CD4-positive, alpha-beta T cell treated with Interleukin-15 for 4 hours (primary cell): ENCODE results near the gene ACTN3.
"Not testable (repeated sequence)": the region's sequence is repeated elsewhere in the genome, so short reads cannot be mapped to it uniquely, and the experiment has no call there.

ENCODE experiments used
- DNase-seq: peaks from one replicate; pipeline ENCODE4 v3.0.0-alpha.2; 2020; ENCODE audit warnings: low spot score

ACTN3 gene

GRCh38 chr11:66546368-66546965 lies at the start of gene ACTN3:
ACTN3 (plus strand) TSS chr11:66546903; CDS start chr11:66546938, 35 bp downstream.
- no peak for DNase-seq

GRCh38 chr11:66497206-66497605 lies 49.5 kb upstream of the ACTN3 start:
- DNase-seq: no peak

DNA sequence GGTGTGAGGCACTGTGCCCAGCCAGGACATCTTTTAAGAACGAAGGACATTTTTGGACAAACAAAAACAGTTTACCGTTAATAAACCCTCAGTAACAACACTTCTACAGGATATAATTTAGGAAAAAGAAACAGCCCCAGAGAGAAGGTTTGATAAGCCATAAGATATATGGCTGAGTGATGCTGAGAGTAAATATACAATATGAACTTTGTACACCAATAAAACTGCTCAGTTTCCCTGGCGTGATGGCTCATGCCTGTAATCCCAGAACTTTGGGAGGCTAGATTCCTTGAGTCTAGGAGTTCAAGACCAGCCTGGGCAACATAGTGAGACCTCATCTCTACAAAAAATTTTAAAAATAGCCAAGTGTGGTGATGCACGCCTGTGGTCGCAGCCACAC lies 48.2 kb upstream of the ACTN3 start:
- DNase-seq: no peak

DNA sequence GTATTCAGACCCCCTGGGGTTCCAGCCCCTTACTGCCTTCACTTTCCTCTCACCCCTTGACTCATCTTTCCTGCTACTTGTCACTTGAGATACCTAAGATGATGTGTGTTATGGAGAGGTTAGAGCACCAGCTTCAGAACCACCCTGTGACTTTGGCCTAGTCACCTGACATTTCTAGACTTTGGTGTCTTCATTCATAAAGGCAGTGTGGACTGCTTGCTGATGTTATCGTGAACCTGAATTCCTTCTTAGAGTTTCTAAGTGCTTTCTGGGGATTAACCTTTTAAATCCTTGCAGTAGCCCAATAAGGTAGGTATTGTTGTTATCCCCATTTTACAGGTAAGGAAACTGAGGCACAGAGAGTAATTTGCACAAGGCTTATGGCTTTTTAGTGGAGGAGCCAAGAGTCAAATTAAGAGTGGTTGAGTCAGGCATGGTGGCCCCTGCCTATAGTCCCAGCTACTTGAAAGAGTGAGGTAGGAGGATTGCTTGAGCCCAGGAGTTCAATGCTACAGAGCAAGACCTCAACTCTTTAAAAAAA lies 41.4 kb upstream of the ACTN3 start:
- DNase-seq: no peak

DNA sequence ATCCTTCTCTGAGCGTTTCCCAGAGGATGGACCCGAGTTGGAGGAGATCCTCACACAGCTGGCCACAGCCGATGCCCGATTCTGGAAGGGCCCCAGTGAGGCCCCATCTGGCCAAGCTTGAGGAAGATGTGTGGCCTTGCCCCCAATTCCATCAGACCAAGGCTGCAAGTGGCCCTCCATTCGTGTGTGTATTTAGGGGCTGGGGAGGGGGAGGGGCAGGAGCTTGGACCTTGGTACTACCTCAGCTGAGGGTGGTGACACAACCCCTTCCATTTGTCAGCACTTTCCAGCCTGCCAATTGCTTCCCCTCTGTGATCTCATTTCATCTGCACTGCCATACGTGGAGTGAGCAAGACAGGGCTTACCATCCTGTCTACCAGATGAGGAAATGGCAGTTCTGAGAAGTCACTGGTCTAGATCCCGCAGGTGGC lies 37.6 kb upstream of the ACTN3 start:
- no peak for DNase-seq

GRCh38 chr11:66510271-66510989 lies 36.3 kb upstream of the ACTN3 start, which contains the start of gene BBS1:
BBS1 (plus strand) TSS chr11:66510635; CDS start chr11:66510660, 25 bp downstream.
- peak; percentile 82 for DNase-seq

DNA sequence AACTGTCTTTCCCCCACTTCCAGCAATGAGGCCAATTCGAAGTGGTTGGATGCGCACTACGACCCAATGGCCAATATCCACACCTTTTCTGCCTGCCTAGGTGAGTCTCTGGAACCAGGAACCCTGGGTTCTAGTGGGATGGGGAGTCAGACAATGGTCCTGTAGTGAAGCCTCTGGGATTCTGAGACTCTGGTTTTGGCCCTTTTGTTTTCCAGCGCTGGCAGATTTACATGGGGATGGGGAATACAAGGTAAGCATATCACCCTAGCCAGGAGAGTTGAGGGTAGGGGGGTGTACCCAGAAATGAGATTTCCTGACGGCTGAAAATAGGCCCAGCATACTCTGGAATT lies 35.7 kb upstream of the ACTN3 start:
- DNase-seq: no peak

- DNase-seq: no peak
Measured at GRCh38 chr11:66523611-66524010, 23.1 kb upstream of the ACTN3 start.

- DNase-seq: no peak
Measured at GRCh38 chr11:66524304-66525040, 22.2 kb upstream of the ACTN3 start.

DNA sequence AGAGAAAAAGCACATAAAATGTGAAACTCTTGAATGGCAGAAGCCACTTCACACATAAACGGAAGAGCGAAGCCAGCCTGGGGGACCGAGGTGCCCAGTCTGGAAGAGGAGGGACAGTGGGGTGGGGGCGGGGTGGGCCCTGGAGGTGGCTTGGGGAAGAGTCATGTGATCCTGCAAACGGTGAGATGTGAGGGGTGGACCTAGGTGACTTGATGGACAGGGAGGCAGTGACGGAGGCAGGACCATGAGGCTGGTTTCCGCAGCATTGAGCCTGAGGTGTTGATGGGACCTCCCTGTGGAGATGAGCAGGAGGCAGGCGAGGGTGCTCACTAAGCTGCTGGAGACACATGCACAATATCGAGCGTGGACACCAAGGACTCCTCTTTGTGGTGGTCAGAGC lies 17.6 kb upstream of the ACTN3 start:
- no peak for DNase-seq

- DNase-seq: no peak
Measured at GRCh38 chr11:66529655-66530054, 17.0 kb upstream of the ACTN3 start.

DNA sequence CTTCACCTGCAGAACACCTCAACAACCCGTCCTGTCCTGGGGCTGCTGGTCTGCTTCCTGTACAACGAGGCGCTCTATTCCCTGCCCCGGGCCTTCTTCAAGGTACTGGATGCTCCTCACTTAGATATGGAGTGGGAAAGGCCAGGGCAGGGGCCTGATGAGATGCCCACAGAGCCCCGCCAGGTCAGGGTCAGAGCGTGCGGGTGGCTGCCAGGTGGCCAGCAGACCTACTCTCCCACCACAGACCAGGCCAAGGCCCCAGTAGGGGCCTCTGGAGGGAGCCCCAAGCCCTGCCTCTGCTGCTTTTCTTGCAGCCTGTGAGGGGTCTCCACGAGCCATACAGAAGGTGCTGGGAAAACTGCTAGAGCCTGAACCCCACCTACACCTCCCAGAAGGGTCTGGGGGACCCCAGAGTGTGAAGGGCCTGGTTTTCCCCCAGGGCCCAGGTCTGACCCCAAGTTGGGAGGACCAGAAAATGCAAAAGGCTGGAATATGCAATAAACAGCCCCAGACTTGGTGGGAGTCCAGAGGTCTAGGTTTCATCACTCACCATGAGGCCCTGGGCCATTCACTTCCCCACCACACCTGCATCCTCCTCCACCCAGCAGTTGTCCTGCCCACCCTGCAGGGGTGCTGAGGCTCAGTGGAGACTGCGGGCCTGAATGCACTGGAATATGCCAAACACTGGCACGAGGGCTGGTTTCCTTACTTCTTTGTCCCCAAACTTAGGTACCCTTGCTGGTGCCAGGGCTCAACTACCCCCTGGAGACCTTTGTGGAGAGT lies 15.6 kb upstream of the ACTN3 start:
- DNase-seq: no peak

DNA sequence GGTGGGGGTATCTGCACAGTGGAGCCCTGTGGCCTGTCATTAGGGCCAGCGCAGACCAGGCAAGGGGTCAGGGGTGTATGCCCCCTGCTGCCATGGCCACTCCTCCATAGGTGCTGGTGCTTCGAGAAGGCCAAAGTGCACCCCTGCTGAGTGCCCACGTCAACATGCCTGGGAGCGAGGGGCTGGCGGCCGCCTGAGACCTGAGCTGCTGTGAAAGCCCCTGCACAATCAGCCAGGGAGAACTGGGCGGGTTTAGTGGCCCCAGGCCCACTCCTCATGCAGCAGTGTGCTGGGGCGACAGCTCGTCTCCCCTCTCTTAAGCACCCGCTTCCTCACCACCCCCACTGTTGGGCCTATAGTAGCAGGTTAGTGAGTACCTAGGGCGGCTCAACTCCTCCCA lies 14.9 kb upstream of the ACTN3 start:
- DNase-seq: no peak

DNA sequence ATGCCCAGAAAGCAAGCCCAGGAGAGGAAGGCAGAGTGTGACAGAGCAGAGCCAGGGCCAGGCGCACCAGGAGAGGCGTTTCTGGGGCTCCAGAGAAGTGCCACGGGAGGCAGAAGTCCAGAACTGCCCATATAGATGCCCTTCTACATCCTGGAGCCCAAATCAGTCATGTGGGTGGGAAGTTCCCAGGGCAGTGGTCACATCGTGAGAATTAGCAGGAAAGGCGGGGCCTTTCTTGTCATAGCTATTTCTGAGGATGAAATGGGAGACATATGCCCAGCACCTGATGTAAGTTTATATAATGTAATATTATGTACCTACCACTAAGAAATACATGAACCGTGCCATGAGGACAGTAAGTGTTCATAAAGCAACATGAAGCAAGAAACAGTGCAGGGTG lies 13.9 kb upstream of the ACTN3 start:
- no peak for DNase-seq

DNA sequence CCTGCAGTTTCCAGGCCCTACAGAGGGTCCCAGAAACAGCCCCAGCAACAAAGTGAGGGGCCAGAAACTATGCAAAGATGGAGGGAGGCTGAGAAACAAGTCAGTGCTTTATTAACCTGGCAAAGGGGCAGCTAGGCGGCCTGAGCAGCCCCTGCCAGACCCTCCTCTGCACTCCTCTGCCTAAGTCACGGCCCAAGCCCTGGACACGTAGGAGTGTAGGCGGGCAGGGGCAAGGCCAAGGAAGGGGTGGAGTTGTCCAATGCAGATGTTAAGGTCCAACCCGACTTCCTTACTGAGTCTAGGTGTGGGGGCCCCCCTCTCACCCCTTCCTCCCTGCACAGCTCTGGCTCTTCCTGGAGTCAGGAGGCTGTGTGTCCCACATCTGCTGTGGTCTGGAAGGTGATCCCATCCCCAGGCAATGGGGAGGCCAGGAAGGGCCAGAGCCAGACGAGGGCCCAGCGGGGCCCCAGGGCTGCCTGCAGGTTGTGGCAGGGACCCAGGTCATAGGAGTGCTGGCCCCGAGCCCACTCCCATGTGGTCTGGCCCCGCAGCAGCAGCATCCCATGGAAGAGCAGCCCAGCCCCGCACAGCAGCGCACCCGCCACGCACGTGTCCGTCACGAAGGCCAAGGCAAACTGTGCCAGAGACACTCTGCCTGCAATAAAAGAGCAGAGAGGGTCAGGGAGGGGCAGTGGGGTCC lies 7.4 kb upstream of the ACTN3 start:
- DNase-seq: no peak

GRCh38 chr11:66539870-66540213 lies 6.9 kb upstream of the ACTN3 start:
- no peak for DNase-seq

- not testable (repeated sequence) for DNase-seq
Measured at GRCh38 chr11:66540598-66540997, 6.1 kb upstream of the ACTN3 start.

- DNase-seq: no peak
Measured at GRCh38 chr11:66541892-66542291, 4.8 kb upstream of the ACTN3 start.

DNA sequence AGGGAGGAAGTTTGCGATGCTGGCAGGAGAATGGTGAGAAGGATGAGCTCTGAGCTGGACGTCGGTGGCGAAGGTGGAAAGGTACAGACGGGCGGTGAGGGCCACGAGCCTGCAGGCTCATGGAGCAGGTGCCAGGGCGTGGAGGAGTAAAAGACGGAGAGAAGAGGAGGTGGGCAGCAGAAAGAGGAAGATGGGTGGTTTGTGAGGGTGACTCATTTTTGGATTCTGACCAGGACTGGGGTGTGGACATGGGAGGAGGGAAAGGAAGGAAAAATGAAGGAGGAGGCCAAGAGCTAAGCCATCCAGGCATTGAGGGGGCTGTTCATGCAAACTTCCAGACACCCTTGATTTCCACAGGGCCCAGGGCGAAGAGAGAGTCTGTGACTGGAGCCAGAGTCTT lies 4.3 kb upstream of the ACTN3 start:
- DNase-seq: no peak

DNA sequence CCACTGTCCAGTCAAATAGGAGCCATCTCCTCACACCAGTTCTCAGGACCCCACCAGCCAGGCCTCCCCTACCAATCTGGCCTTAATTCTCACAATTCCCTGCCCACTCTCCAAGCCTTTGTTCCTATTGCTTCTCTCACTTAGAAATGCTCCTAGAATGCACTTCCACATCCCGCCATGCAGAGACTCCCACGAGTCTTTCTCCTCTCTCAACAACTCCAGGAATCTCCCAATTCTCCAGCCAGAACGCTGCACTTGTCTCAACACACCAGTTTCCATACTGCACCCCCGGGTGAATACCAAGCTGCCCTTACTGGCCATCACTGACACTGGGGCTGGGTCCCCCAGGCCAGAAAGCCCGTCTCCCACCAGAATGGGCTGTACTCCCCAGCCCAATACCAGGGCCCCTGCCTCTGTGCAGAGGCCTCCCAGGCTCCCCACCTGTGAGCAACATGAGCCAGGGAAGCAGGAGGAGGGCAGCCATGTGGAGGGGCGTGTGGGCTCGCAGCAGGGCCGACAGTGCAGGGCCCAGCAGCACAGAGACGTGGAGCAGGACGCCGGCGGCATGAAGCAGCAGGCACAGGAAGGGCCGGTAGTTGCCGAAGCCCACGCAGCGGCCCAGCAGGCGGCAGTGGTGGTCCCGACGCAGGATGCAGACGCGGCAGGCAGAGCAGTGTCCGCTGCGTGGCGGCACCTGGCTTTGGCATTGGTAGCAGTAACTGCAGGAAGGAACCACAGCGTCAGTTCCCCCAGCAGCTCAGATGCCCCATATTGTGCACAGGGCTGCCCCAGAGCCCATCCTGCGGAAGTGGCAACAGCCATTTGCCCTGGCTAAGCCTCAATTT lies 3.2 kb upstream of the ACTN3 start:
- DNase-seq: peak; percentile 59

GRCh38 chr11:66544952-66545351 lies 1.8 kb upstream of the ACTN3 start:
- DNase-seq: not testable (repeated sequence)
